Neural cell (in vitro differentiated cells): ENCODE results near the gene PPL. TPM values are rescaled to one million over a fixed set of nuclear protein-coding genes. Genes with fewer than 3 reads are reported as not detected.

Source experiments
- H2AFZ ChIP-seq: fragments of 200-600, 300-800 bp; sonication (generic), shearing (Covaris generic); 2 replicates; pipeline ENCODE4 v1.6.0; 2014; ENCODE audit warnings: low read depth, mild to moderate bottlenecking, antibody characterized with exemption, low read length, moderate library complexity
- H3F3A ChIP-seq: fragments of 200-600 bp; shearing (Covaris generic); 2 replicates; pipeline ENCODE4 v1.6.1; 2016; ENCODE audit warnings: mild to moderate bottlenecking, moderate library complexity, mixed read lengths, antibody characterized with exemption, low read length; ENCODE audit not compliant: insufficient read depth, poor library complexity, severe bottlenecking
- H3K27ac ChIP-seq: fragments of 200-600, 300-800 bp; sonication (generic), shearing (Covaris generic); 2 replicates; pipeline ENCODE4 v1.5.1; 2014; ENCODE audit warnings: mild to moderate bottlenecking, low read length, moderate library complexity
- H3K27me3 ChIP-seq: fragments of 300-800, 200-600 bp; sonication (generic), shearing (Covaris generic); 2 replicates; pipeline ENCODE4 v1.6.0; 2014; ENCODE audit warnings: mild to moderate bottlenecking, low read depth, low read length, moderate library complexity; ENCODE audit not compliant: insufficient read depth
- H3K36me3 ChIP-seq: fragments of 300-800, 200-600 bp; sonication (generic), shearing (Covaris generic); 2 replicates; pipeline ENCODE4 v1.5.1; 2014; ENCODE audit warnings: mild to moderate bottlenecking, antibody characterized with exemption, low read length, moderate library complexity; ENCODE audit not compliant: insufficient read depth
- H3K4me2 ChIP-seq: fragments of 300-800, 200-600 bp; sonication (generic), shearing (Covaris generic); 2 replicates; pipeline ENCODE4 v1.6.0; 2014; ENCODE audit warnings: mild to moderate bottlenecking, low read length
- H3K4me3 ChIP-seq: fragments of 300-800, 200-600 bp; sonication (generic), shearing (Covaris generic); 2 replicates; pipeline ENCODE4 v1.5.1; 2014; ENCODE audit warnings: mild to moderate bottlenecking, low read length, moderate library complexity
- H3K79me2 ChIP-seq: fragments of 200-600 bp; shearing (Covaris generic); replicated peaks from 2 replicates; pipeline ENCODE4 v1.6.0; 2014; ENCODE audit warnings: mild to moderate bottlenecking, low read length, moderate library complexity; ENCODE audit not compliant: insufficient read depth
- H3K9ac ChIP-seq: fragments of 300-800, 200-600 bp; sonication (generic), shearing (Covaris generic); 2 replicates; pipeline ENCODE4 v1.6.1; 2016; ENCODE audit warnings: mild to moderate bottlenecking, low read length, mixed read lengths
- H3K9me2 ChIP-seq: fragments of 200-600 bp; shearing (Covaris generic); 2 replicates; pipeline ENCODE4 v1.6.1; 2016; ENCODE audit warnings: mild to moderate bottlenecking, low read length, mixed read lengths; ENCODE audit not compliant: insufficient read depth
- H3K9me3 ChIP-seq: fragments of 200-600, 300-800 bp; sonication (generic), shearing (Covaris generic); 2 replicates; pipeline ENCODE4 v1.6.1; 2016; ENCODE audit warnings: mild to moderate bottlenecking, mixed run types, low read length, moderate library complexity, mixed read lengths
- H4K20me1 ChIP-seq: fragments of 200-600 bp; shearing (Covaris generic); 2 replicates; pipeline ENCODE4 v1.6.1; 2016; ENCODE audit warnings: mild to moderate bottlenecking, mixed run types; ENCODE audit not compliant: insufficient read depth
- CTCF ChIP-seq: fragments of 450-650 bp; IDR thresholded peaks from 2 replicates; pipeline ENCODE4 v1.5.1; 2014; ENCODE audit warnings: antibody characterized with exemption, mild to moderate bottlenecking, moderate library complexity; ENCODE audit not compliant: poor library complexity, severe bottlenecking
- EP300 ChIP-seq: fragments of 450-650 bp; conservative IDR thresholded peaks from 2 replicates; pipeline ENCODE4 v1.6.1; 2014; ENCODE audit warnings: antibody characterized with exemption, mild to moderate bottlenecking, moderate library complexity; ENCODE audit not compliant: poor library complexity, severe bottlenecking
- EZH2 ChIP-seq: fragments of 200-600, 300-800 bp; shearing (Covaris generic), sonication (generic); IDR thresholded peaks from 2 replicates; pipeline ENCODE4 v1.6.1; 2014; ENCODE audit warnings: antibody characterized with exemption, low read length, borderline replicate concordance, mild to moderate bottlenecking; ENCODE audit not compliant: insufficient read depth, poor library complexity, severe bottlenecking
- MXI1 ChIP-seq: fragments of 450-650 bp; conservative IDR thresholded peaks from 2 replicates; pipeline ENCODE4 v1.6.1; 2014; ENCODE audit warnings: antibody characterized with exemption, mild to moderate bottlenecking; ENCODE audit not compliant: poor library complexity, severe bottlenecking
- POLR2AphosphoS5 ChIP-seq: IDR thresholded peaks from 2 replicates; pipeline ENCODE4 v1.6.1; 2012
- RAD21 ChIP-seq: fragments of 450-650 bp; conservative IDR thresholded peaks from 2 replicates; pipeline ENCODE4 v1.6.1; 2014; ENCODE audit warnings: antibody characterized with exemption, mild to moderate bottlenecking, moderate library complexity
- REST ChIP-seq: IDR thresholded peaks from 2 replicates; pipeline ENCODE4 v1.6.1; 2012; ENCODE audit warnings: borderline replicate concordance
- SMC3 ChIP-seq: fragments of 450-650 bp; conservative IDR thresholded peaks from 2 replicates; pipeline ENCODE4 v1.6.1; 2014; ENCODE audit warnings: antibody characterized with exemption, mild to moderate bottlenecking, moderate library complexity; ENCODE audit not compliant: poor library complexity
- TAF1 ChIP-seq: IDR thresholded peaks from 2 replicates; pipeline ENCODE4 v1.6.1; 2012; ENCODE audit warnings: low read depth
- polyA plus RNA-seq: library from polyadenylated mRNA; depleted of rRNA; stranded (reverse); fragments of >200 nt; gene quantifications from 2 replicates; pipeline ENCODE4 v1.2.3, GENCODE V29; 2014

Gene PPL
- polyA plus RNA-seq, 1 donor from 2014 or later: 0.81 TPM

DNA sequence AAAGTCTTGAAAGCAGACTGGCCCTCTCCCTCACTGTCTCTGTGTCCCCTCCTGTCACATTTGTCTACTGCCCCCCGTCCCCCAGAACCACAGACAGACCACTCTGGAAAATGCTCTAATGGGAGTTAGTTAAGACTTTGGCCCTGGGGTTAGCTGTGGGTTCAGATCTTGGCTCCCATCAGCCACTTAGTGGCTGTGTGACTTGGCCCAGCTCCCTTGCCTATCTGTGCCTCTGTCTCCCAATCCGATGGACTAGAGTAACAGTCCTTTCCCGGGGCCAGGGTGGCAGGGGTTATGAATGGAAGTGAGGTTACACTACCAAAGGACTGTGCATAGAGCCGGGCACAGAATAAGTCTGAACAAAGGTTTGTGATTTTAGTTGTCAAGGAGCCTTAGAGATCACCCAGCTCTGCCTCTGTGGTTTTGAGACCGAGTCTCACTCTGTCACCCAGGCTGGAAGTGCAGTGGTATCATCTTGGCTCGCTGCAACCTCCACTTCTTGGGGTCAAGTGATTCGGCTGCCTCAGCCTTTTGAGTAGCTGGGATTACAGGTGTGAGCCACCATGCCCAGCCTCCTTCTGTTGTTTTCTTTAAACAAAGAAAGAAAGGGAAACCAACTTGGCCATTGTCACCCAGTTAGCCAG lies 23.7 kb downstream of the PPL start:
- no peak overlapping the region for H2AFZ ChIP-seq
- no peaks in the 10 kb centered on the region for H3K27me3 ChIP-seq
- no peaks in the 10 kb centered on the region for H3K9me2 ChIP-seq
- H3K4me2 ChIP-seq: no peak overlapping the region
- no peak overlapping the region for H3K4me3 ChIP-seq
- no peaks in the 10 kb centered on the region for H3F3A ChIP-seq
- no peaks in the 10 kb centered on the region for H3K36me3 ChIP-seq
- no peaks in the 10 kb centered on the region for H4K20me1 ChIP-seq
- TF ChIP-seq POLR2AphosphoS5: no peak
- no peak overlapping the region for H3K9ac ChIP-seq
- no peaks in the 10 kb centered on the region for H3K79me2 ChIP-seq
- H3K9me3 ChIP-seq: no peaks in the 10 kb centered on the region
- no peak overlapping the region for H3K27ac ChIP-seq

DNA sequence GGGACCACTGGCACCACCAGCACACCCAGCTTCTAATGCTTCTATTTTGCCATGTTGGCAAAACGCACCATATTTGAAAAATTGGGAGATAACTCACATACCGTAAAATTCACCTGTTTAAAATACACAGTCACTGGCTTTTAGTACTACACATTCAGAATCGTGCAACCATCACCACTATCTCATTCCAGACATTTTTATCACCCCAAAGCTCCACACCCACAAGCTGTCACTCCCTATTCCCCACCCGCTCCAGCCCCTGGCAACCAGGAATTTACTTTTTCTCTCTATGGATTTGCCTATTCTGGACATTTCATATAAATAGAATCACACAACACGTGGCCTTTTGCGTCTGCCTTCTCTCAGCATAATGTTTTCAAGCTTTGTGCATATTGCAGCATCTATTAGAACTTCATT lies 25.0 kb downstream of the PPL start:
- no peak overlapping the region for H3K4me3 ChIP-seq
- no peak overlapping the region for H3K4me2 ChIP-seq

More for the DNA sequence above, 25.0 kb downstream of the PPL start:
- H3K36me3 ChIP-seq: no peaks in the 10 kb centered on the region
- no peaks in the 10 kb centered on the region for H4K20me1 ChIP-seq
- H3K79me2 ChIP-seq: no peaks in the 10 kb centered on the region
- H3K27me3 ChIP-seq: no peaks in the 10 kb centered on the region
- no peak for TF ChIP-seq MXI1
- TF ChIP-seq EZH2: no peak
- TF ChIP-seq CTCF: no peak
- no peak for TF ChIP-seq SMC3
- TF ChIP-seq RAD21: no peak
- no peak for TF ChIP-seq EP300
- TF ChIP-seq POLR2AphosphoS5: no peak
- no peak for TF ChIP-seq TAF1
- no peak for TF ChIP-seq REST
- no peaks in the 10 kb centered on the region for H3F3A ChIP-seq
- no peaks in the 10 kb centered on the region for H3K9me3 ChIP-seq
- H2AFZ ChIP-seq: no peak overlapping the region
- no peak overlapping the region for H3K9ac ChIP-seq
- H3K9me2 ChIP-seq: no peaks in the 10 kb centered on the region
- H3K27ac ChIP-seq: no peak overlapping the region
